Osteoblast (primary cell): ENCODE measurements around the gene DDX10. TPM values are rescaled to one million over a fixed set of nuclear protein-coding genes. Genes with fewer than 3 reads are reported as not detected.
A peak's percentile ranks its signal among the peaks of the same experiment; 100 is the strongest.

Source experiments
- DNase-seq: peaks from one replicate; pipeline ENCODE4 v3.0.0; 2011; ENCODE audit warnings: low spot score, mixed read lengths; ENCODE audit not compliant: insufficient read length; ENCODE audit errors: missing footprints
- H2AFZ ChIP-seq: 2 replicates; pipeline ENCODE4 v1.6.0; 2011; ENCODE audit warnings: mild to moderate bottlenecking, low read length
- H3K27ac ChIP-seq: 2 replicates; pipeline ENCODE4 v1.5.1; 2011; ENCODE audit warnings: mild to moderate bottlenecking, low read depth, low read length, moderate library complexity
- H3K27me3 ChIP-seq: 2 replicates; pipeline ENCODE4 v1.6.0; 2012; ENCODE audit warnings: mild to moderate bottlenecking, control low read depth, inconsistent platforms, low read length, moderate library complexity; ENCODE audit not compliant: insufficient read depth
- H3K36me3 ChIP-seq: 2 replicates; pipeline ENCODE4 v1.5.1; 2011; ENCODE audit warnings: mild to moderate bottlenecking, low read length, control low read depth, moderate library complexity; ENCODE audit not compliant: insufficient read depth
- H3K4me1 ChIP-seq: 2 replicates; pipeline ENCODE4 v1.5.1; 2011; ENCODE audit warnings: mild to moderate bottlenecking, low read length, control low read depth, moderate library complexity; ENCODE audit not compliant: insufficient read depth
- H3K4me2 ChIP-seq: 2 replicates; pipeline ENCODE4 v1.6.0; 2011; ENCODE audit warnings: mild to moderate bottlenecking, low read length; ENCODE audit not compliant: insufficient read depth
- H3K4me3 ChIP-seq: fragments of 200-600 bp; sonication (generic); 3 replicates; pipeline ENCODE4 v1.5.1; 2012; ENCODE audit warnings: mild to moderate bottlenecking, low read length, inconsistent platforms; ENCODE audit not compliant: insufficient read depth
- H3K79me2 ChIP-seq: 2 replicates; pipeline ENCODE4 v1.6.0; 2012; ENCODE audit warnings: mild to moderate bottlenecking, low read length, control low read depth, inconsistent platforms; ENCODE audit not compliant: insufficient read depth
- H3K9me3 ChIP-seq: 2 replicates; pipeline ENCODE4 v1.5.1; 2011; ENCODE audit warnings: low read depth, low read length, control low read depth
- H4K20me1 ChIP-seq: 2 replicates; pipeline ENCODE4 v1.6.0; 2012; ENCODE audit warnings: mild to moderate bottlenecking, low read length, control low read depth; ENCODE audit not compliant: insufficient read depth
- CTCF ChIP-seq: IDR thresholded peaks from 2 replicates; pipeline ENCODE4 v1.5.1; 2011; ENCODE audit warnings: mild to moderate bottlenecking, low read depth, low read length, moderate library complexity; ENCODE audit errors: extremely low read depth
- total RNA-seq: library from RNA; depleted of rRNA; stranded (reverse); fragments of >200 nt; gene quantifications from 2 replicates; pipeline ENCODE4 v1.2.3, GENCODE V29; 2012

DDX10 gene
- total RNA-seq, 1 donor = 16.6 TPM

GRCh38 chr11:108906826-108907225 is 242.0 kb downstream of the DDX10 start:
- peak overlapping the region; percentile 28 for H3K4me3 ChIP-seq
- peak overlapping the region; percentile 33 for H3K27ac ChIP-seq
- DNase-seq = peak; percentile 55
- no peaks in the 10 kb centered on the region for H3K27me3 ChIP-seq
- H3K4me1 ChIP-seq = peaks cover 19% of the 10 kb centered on the region
- peak overlapping the region; percentile 65 for H3K4me2 ChIP-seq
- H4K20me1 ChIP-seq = no peaks in the 10 kb centered on the region
- no peaks in the 10 kb centered on the region for H3K36me3 ChIP-seq
- H2AFZ ChIP-seq = no peak overlapping the region
- no peaks in the 10 kb centered on the region for H3K9me3 ChIP-seq
- no peaks in the 10 kb centered on the region for H3K79me2 ChIP-seq
- no peak for TF ChIP-seq CTCF

- Histone ChIP-seq H3K79me2 (no peaks in the 10 kb centered on the region), H3K9me3 (no peaks in the 10 kb centered on the region), H3K4me3 (no peak overlapping the region), H3K4me2 (no peak overlapping the region), H3K27me3 (no peaks in the 10 kb centered on the region), H3K27ac (no peak overlapping the region), H2AFZ (no peak overlapping the region), H3K4me1 (peaks cover 29% of the 10 kb centered on the region), H3K36me3 (no peaks in the 10 kb centered on the region), H4K20me1 (no peaks in the 10 kb centered on the region)
- DNase-seq = no peak
- TF ChIP-seq CTCF = no peak
Observed at GRCh38 chr11:108909041-108909440, 244.2 kb downstream of the DDX10 start.

- H3K9me3 ChIP-seq = no peaks in the 10 kb centered on the region
- peaks cover 29% of the 10 kb centered on the region for H3K4me1 ChIP-seq
- H2AFZ ChIP-seq = no peak overlapping the region
- no peak overlapping the region for H3K4me2 ChIP-seq
- H3K79me2 ChIP-seq = no peaks in the 10 kb centered on the region
- TF ChIP-seq CTCF = no peak
- H3K36me3 ChIP-seq = no peaks in the 10 kb centered on the region
- no peak overlapping the region for H3K4me3 ChIP-seq
- no peaks in the 10 kb centered on the region for H4K20me1 ChIP-seq
- H3K27me3 ChIP-seq = no peaks in the 10 kb centered on the region
- H3K27ac ChIP-seq = no peak overlapping the region
- DNase-seq = no peak
Observed at GRCh38 chr11:108909921-108910320, 245.1 kb downstream of the DDX10 start.

- Histone ChIP-seq H3K9me3 (no peaks in the 10 kb centered on the region), H3K4me1 (peaks cover 29% of the 10 kb centered on the region), H3K4me2 (no peak overlapping the region), H3K79me2 (no peaks in the 10 kb centered on the region), H3K27ac (peak overlapping the region; percentile 66), H4K20me1 (no peaks in the 10 kb centered on the region), H2AFZ (no peak overlapping the region), H3K27me3 (no peaks in the 10 kb centered on the region), H3K4me3 (no peak overlapping the region), H3K36me3 (no peaks in the 10 kb centered on the region)
- DNase-seq = no peak
- TF ChIP-seq CTCF = no peak
Observed at GRCh38 chr11:108912581-108912980, 247.7 kb downstream of the DDX10 start.
